H1 (cell line): Measurements from ENCODE around the gene FARS2. TPM values are rescaled to one million over a fixed set of nuclear protein-coding genes. Genes with fewer than 3 reads are reported as not detected.

Experiments used
- GTF2F1 ChIP-seq: IDR thresholded peaks from 2 replicates; pipeline ENCODE4 v1.6.1; 2012; ENCODE audit warnings: low read depth, low read length, improper control_type of control experiment, borderline replicate concordance
- TAF1 ChIP-seq: IDR thresholded peaks from 2 replicates; pipeline ENCODE4 v1.6.1; 2011; ENCODE audit warnings: mild to moderate bottlenecking, low read depth, low read length
- polyA plus RNA-seq, 7 experiments: library from polyadenylated mRNA; depleted of rRNA in 3 of 7; stranded (reverse) in 5 of 7; unstranded in 2 of 7; fragments of >200 nt in 5 of 7; fragments of 200-250 nt in 2 of 7; gene quantifications; 1 replicate in 5 of 7; 2 replicates in 1 of 7; 4 replicates in 1 of 7; pipeline versions ENCODE4 v1.2.1 to v1.2.3, GENCODE V29; 2011 to 2013; ENCODE audit warnings: missing spikeins in 2 of 7, mixed read lengths in 2 of 7
- total RNA-seq: library from RNA; stranded (reverse); fragmentation: NEBNext Ultra II Directional; extraction: Animal tissue kit (Norgen Biotek cat#: 25700); gene quantifications from 2 replicates; pipeline ENCODE4 v1.2.1, GENCODE V29; 2021

Gene FARS2
- total and polyA plus RNA-seq, 2 of the 8 experiments (the other 6 are each of a cell fraction or from before 2014, with no cell fraction given): 11.7 to 14.4 TPM

DNA sequence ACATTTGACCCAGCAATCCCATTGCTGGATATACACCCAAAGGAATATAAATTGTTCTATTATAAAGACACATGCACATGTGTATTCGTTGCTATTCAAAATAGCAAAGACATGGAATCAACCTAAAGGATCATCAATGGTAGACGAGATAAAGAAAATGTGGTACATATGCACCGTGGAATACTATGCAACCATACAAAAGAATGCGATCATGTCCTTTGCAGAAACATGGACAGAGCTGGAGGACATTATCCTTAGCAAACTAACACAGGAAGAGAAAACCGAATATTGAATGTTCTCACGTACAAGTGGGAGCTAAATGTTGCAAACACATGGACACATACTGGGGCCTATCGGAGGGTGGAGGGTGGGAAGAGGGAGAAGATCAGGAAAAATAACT lies 405.4 kb downstream of the FARS2 start (continued):
- TF ChIP-seq GTF2F1 (no peak), TAF1 (no peak)
